ENCODE data around the gene ACTL7B. TPM values are rescaled to one million over a fixed set of nuclear protein-coding genes. Genes with fewer than 3 reads are reported as not detected.
A peak's percentile ranks its signal among the peaks of the same experiment; 100 is the strongest.

Gene ACTL7B
- total and polyA plus RNA-seq, 2 of the 8 experiments (the other 6 are each of a cell fraction or from before 2014, with no cell fraction given) = not detected

GRCh38 chr9:108813951-108814601, 41.7 kb downstream of the ACTL7B start:
- H3K23ac ChIP-seq (ENCODE audit: insufficient read length) = no peak overlapping the region
- FAIRE-seq = no peak
- H4K20me1 ChIP-seq (replicated peaks in 1 of 2; ENCODE audit: control insufficient read depth in 1 of 2, insufficient read depth in 2 of 2, low read length in 2 of 2) = no peaks in the 10 kb centered on the region
- TF ChIP-seq CTCF (IDR thresholded peaks at IDR 0.05; ENCODE audit: control extremely low read depth in 1 of 3, insufficient read depth in 1 of 3, low read depth in 1 of 3, low read length in 3 of 3) (peak; percentile 18 to 42 (median 41)), SAP30 (IDR thresholded peaks at IDR 0.05; ENCODE audit: insufficient read depth, insufficient replicate concordance, low read length) (no peak), CHD2 (IDR thresholded peaks at IDR 0.05; ENCODE audit: low read length) (no peak), RBBP5 (IDR thresholded peaks at IDR 0.05; ENCODE audit: borderline replicate concordance, low read depth, low read length) (no peak), RAD21 (IDR thresholded peaks at IDR 0.05 in 1 of 2, conservative IDR thresholded peaks at IDR 0.05 in 1 of 2; ENCODE audit: low read depth in 2 of 2, low read length in 2 of 2) (peak; percentile 63 to 73), ZNF274 (IDR thresholded peaks at IDR 0.05; ENCODE audit: borderline replicate concordance, extremely low read depth, low read length) (no peak), HDAC6 (IDR thresholded peaks at IDR 0.05; ENCODE audit: low read depth, low read length) (no peak), SIX5 (IDR thresholded peaks at IDR 0.05; ENCODE audit: low read depth, low read length) (no peak)
- H3K9ac ChIP-seq (replicated peaks in 1 of 4; ENCODE audit: extremely low read depth in 1 of 4, low read depth in 3 of 4, low read length in 3 of 4) = no peak overlapping the region
- no peak overlapping the region for H3K14ac ChIP-seq (ENCODE audit: insufficient read length)
- H4K8ac ChIP-seq (ENCODE audit: extremely low read depth, insufficient read depth, low read length) = no peak overlapping the region; the same call in 1 of the 2 replicates
- H3K27ac ChIP-seq (ENCODE audit: low read depth, low read length) = no peak overlapping the region
- no peaks in the 10 kb centered on the region for H3K9me3 ChIP-seq (ENCODE audit: insufficient read depth in 2 of 2, low read depth in 1 of 2, low read length in 1 of 2)
- no peak overlapping the region for H2AFZ ChIP-seq (ENCODE audit: low read length)
- WGBS, 2 experiments (ENCODE audit: extremely low coverage in 1 of 2, insufficient coverage in 1 of 2, insufficient read length in 1 of 2, insufficient replicate concordance in 2 of 2, low coverage in 1 of 2, low lambda C conversion rate in 2 of 2, missing lambda C conversion rate in 1 of 2) = 90% methylated on average over 2 of the region's 2 CpGs; no CpG with 5 or more reads in 1 of the 2 experiments
- no peak overlapping the region for H2BK12ac ChIP-seq (ENCODE audit: low read depth, low read length)
- H3K27me3 ChIP-seq (replicated peaks in 1 of 4; ENCODE audit: control insufficient read depth in 3 of 4, extremely low read depth in 1 of 4, insufficient read depth in 3 of 4, low read length in 3 of 4) = no peaks in the 10 kb centered on the region
- H3K56ac ChIP-seq (replicated peaks; ENCODE audit: insufficient read length, low read depth, low read length) = no peak overlapping the region
- H3K4me1 ChIP-seq (replicated peaks in 1 of 4; ENCODE audit: control insufficient read depth in 3 of 4, insufficient read depth in 4 of 4, low read length in 3 of 4) = no peaks in the 10 kb centered on the region
- no peak overlapping the region for H4K5ac ChIP-seq (ENCODE audit: insufficient read length, low read depth, low read length)
- POLR2A ChIA-PET (ENCODE audit: partially characterized antibody) = no interaction called here
- no peaks in the 10 kb centered on the region for H3K23me2 ChIP-seq (ENCODE audit: low read depth, low read length)
- H2AK5ac ChIP-seq (ENCODE audit: low read depth, low read length) = no peak overlapping the region
- H3K18ac ChIP-seq (ENCODE audit: extremely low read depth, low read length) = no peak overlapping the region
- H3K4me2 ChIP-seq (ENCODE audit: insufficient read depth in 1 of 2, low read depth in 2 of 2, low read length in 2 of 2) = no peak overlapping the region
- no peak overlapping the region for H2BK120ac ChIP-seq (replicated peaks; ENCODE audit: low read depth, low read length)
- CTCF ChIA-PET (ENCODE audit: partially characterized antibody) = interaction anchor here (0.7 to 2.2 kb wide), 10 partner anchors 20 to 248 kb away, joined by 3 to 6 read pairs (median 3); no protein-coding TSS in a partner anchor
- no peak overlapping the region for H2BK5ac ChIP-seq (ENCODE audit: low read depth, low read length)
- no peaks in the 10 kb centered on the region for H3K79me2 ChIP-seq (ENCODE audit: control insufficient read depth in 1 of 2, insufficient read depth in 2 of 2, low read length in 2 of 2)
- no peaks in the 10 kb centered on the region for H3K79me1 ChIP-seq (ENCODE audit: low read depth, low read length)
- no peak overlapping the region for H2BK15ac ChIP-seq (ENCODE audit: low read length)
- H2BK20ac ChIP-seq (ENCODE audit: low read length) = no peak overlapping the region
- no peak overlapping the region for H4K91ac ChIP-seq (replicated peaks; ENCODE audit: insufficient read length, low read length)
- H3K4ac ChIP-seq (replicated peaks; ENCODE audit: insufficient read length, low read depth, low read length) = no peak overlapping the region
- no peaks in the 10 kb centered on the region for H3K36me3 ChIP-seq (ENCODE audit: control insufficient read depth in 2 of 4, insufficient read depth in 4 of 4, low read length in 3 of 4)
- H3K4me3 ChIP-seq (ENCODE audit: extremely low read depth in 1 of 4, insufficient read depth in 2 of 4, low read depth in 3 of 4, low read length in 4 of 4) = no peak overlapping the region
- peak in 1 of 2 experiments; percentile 19 for DNase-seq (ENCODE audit: low read depth in 1 of 2, low spot score in 2 of 2)
